ENCODE results near the gene STX1A.
"Not testable (repeated sequence)": the region's sequence is repeated elsewhere in the genome, so short reads cannot be mapped to it uniquely, and the experiment has no call there.

Gene STX1A

DNA sequence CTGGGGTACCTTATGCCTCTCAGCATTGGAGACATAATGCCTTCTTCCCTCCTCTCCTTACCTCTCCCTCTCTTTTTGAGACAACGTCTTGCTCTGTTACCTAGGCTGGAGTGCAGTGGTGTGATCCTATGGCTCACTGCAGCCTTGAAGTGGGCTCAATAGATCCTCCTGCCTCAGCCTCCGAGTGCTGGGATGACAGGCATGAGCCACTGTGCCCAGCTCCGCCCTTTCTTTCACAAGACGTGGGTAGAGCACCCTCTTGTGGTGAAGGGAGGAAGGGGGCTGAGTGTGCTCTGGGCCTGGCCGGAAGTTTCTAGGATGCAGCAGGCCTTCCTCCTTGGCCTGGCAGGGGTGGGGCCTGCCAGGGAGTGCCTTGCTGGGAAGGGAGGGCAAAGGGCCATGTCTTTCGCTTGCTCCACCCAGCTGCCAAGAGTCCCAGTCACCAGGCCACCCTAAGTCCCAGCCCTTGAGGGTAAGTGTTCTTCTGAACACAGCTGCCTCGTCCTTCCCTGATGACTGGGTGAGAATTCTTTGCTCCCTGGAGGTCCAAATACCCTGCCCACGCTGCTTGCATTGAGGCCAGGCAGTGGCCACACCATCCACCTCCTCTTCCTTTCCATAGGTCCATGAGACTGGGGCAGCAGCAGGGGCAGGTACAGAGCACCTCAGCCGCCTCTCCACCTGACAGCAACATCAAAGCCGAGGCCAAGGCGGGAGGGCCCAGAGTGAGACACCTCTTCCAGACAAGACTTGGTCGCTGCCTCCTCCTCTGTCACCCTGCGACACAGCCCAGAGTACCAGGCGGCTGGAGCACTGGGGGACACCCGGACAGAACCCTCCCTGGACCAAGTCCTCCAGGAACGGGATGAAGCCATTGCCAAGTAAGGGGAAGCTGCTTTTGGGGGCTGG is 15.4 kb upstream of the STX1A start:
- DNase-seq = peak; percentile 80

- no peak for DNase-seq
Measured at GRCh38 chr7:73732397-73732796, 12.9 kb upstream of the STX1A start.

GRCh38 chr7:73730485-73730884 is 11.0 kb upstream of the STX1A start:
- no peak for DNase-seq

- no peak for DNase-seq
Measured at GRCh38 chr7:73728551-73728950, 9.1 kb upstream of the STX1A start.

DNA sequence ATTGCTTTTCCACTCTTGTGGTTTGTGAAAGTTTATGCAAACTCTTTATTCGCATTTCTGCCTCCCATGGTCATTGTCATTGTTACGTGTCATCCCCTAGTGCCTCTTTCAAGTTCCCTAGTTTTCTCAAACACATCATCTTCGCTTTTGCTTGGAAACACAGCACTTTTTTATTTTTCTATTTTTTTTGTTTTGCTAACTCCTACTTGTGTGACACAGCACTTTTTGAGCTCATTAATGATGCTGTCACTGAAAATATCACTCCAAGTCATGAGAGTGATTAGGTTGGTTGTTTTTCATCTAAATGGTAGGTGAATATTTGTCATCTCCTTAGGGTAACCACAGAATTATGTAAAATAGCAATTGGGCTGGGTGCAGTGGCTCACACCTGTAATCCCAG is 8.5 kb upstream of the STX1A start:
- DNase-seq = no peak

- no peak for DNase-seq
Measured at GRCh38 chr7:73726083-73726466, 6.6 kb upstream of the STX1A start.

DNA sequence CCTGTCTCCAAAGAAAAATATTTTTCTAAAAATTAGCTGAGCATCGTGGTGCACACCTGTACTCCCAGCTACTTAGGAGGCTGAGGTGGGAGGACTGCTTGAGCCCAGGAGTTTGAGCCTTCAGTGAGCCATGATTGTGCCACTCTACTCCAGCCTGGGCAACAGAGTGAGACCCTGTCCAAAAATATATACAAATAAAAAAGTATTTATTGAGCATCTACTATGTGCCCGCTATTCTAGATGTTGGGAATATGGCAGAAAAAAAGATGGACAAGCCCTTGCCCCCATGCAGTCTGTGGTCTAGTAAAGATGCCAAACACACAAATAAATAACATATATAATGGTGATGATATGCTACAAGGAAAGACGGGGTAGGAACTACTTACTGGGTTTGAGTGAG is 4.3 kb upstream of the STX1A start:
- DNase-seq = no peak

GRCh38 chr7:73722785-73723184 is 3.3 kb upstream of the STX1A start:
- DNase-seq = no peak

GRCh38 chr7:73722182-73722581 is 2.7 kb upstream of the STX1A start:
- DNase-seq = not testable (repeated sequence)

DNA sequence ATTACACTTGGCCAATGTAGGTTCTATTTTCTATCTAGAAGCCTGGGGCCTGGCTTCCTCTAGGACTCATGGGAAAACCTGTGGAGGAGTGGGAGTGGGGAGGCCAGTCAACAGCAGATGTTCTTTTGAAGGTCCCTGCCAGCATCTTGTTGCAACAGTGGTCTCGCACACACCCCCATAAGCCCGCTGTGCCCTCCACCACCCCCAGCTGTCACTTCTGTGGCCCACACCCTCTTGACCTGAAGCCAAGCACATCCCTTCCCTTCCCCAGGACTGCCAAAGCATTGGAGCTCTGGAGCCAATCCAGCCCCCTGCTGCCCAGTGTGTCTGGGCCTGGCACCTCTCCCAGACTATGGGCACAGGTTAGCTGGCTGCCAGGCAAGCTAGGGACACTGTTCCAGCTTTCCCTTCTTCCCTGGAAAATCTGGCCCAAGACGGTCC is 1.9 kb upstream of the STX1A start:
- no peak for DNase-seq

DNA sequence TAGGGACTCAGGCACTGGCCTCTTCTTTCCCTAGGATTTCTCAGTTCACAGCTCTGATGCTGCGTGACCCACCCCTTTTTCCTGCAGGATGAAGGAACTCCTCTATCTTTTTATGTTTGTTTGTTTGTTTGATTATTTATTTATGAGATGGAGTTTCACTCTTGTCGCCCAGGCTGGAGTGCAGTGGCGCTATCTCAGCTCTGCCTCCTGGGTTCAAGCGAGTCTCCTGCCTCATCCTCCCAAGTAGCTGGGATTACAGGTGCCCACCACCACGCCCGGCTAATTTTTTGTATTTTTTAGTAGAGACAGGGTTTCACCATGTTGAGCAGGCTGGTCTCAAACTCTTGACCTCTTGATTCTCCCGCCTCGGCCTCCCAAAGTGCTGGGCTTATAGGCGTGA is 974 bp upstream of the STX1A start:
- not testable (repeated sequence) for DNase-seq

GRCh38 chr7:73719806-73720169 is 319 bp upstream of the STX1A start:
- no peak for DNase-seq

DNA sequence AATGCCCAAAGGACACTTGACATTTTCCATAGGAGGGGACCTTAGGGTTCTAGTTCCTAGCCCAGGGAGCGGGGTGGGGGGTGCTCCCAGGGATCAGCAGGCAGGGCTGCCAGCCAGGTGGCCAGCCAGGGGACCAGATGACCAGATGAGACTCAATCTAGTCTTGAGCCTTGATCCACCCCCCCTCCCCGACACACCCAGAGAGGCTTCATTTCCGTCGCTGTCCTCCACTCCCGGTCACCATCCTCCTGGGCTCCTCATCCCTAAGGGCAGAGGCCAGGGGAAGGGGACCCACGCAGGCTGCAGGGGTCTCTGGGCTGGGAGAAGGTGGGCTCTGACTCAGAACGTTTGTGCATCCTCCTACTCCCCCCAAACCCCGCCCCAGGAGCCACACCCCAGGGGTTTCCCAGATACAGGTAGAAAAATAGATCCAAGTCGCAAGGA is 1.0 kb downstream of the STX1A start:
- DNase-seq = no peak

GRCh38 chr7:73717991-73718405 is 1.5 kb downstream of the STX1A start:
- DNase-seq = no peak

- no peak for DNase-seq
Measured at GRCh38 chr7:73717025-73717807, 2.3 kb downstream of the STX1A start.

- DNase-seq = no peak
Measured at GRCh38 chr7:73716318-73716890, 3.1 kb downstream of the STX1A start.

DNA sequence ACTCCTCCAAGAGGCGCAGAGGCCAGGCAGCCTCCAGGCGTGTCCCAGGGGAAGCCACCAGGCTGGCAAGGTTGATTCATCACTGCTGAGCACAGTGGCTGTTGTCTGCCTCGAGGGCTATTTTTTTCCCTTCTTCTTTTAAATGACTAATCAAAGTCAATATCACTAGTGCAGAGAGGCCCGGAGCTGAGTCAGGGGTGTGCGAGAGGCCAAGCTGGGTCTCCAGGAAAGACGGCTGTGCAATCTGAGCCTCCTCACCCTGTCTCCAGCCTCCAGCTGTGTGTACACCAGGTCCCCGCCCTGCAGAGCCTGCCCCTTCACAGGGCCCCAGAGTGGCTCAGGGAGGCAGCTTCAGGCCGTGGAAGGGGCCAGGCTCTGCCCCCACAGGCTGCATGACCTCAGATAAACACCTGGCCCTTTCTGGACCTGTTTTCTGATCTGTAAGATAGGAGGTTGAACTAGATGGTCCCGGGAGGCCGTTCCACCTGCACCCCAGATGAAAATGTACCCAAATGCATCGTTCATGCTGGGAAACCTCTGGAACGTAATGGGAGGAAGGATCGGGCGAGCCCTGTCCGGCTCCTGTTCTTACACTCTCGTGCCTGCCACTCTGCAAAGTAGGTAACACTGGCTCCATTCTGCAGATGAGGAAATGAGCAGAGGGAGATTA is 3.7 kb downstream of the STX1A start:
- DNase-seq = no peak

- DNase-seq = not testable (repeated sequence)
Measured at GRCh38 chr7:73713319-73713718, 6.2 kb downstream of the STX1A start.

GRCh38 chr7:73712773-73713172 is 6.7 kb downstream of the STX1A start:
- DNase-seq = no peak

DNA sequence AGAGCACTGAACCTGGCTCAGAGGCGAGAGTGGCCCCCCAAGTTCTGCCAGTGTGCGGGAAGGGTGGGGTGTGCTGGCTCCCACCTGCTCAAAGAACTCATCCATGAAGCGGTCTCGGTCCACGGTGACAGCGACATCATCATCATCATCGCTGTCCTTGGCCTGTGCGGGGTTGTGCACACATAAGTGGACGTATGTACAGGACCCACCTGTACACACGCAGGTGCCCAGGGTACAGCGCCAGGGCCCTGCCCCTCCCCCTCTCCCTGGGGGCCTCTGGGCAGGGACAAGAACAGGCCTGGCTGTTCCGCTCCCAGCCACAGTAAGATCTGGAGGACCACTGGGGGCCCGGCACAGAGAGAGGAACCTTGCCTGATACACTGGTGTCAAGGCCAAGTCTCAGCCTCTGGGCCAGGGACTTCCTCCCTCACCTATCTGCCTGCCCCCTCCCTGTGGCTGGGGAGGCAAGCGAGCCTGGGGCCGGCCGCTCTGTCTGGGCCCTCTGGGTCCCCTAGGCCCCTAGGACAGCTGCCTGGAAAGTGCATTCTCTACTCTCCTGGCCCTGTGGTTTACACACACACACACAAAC is 10.4 kb downstream of the STX1A start:
- DNase-seq = no peak

DNA sequence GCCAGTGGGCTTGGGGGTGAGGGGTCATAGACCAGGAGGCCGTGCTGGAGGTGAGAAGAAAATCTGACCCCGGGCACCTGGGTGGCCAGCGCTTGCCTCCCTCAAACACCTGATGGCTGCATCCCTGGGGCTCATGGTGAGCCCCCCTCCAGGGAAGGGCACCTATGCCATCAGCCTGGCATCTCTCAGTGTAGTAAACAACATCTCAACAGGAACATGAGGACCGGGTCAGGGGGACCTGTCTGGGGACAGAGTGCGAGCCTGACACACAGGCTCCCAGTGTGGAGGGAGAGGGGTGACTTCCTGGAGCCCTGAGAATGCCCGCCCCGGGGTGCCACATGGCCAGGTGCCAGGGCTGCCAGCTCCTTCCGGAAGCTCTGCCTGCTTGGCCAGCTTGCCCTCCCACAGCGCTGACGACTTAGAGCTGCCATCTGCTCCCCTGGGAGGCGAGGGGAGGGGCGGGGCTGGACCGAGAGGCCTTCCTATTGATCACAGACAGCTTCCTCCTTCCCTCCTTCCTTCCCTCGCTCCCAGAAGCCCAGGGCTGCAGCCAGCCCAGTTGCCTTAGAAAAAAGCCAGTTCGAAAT is 12.3 kb downstream of the STX1A start:
- DNase-seq = no peak
